NK-92 (cell line): Measurements from ENCODE around the gene IL17B.

ENCODE experiments used
- DNase-seq: peaks from one replicate; lab custom pipeline; 2025; ENCODE audit not compliant: unreplicated experiment; lab: John Stamatoyannopoulos, UW

Gene IL17B

GRCh38 chr5:149380466-149381121 is 1.5 kb upstream of the IL17B start:
- no peak for DNase-seq

- no peak for DNase-seq
Measured at GRCh38 chr5:149379818-149380374, 804 bp upstream of the IL17B start.

- no peak for DNase-seq
Measured at GRCh38 chr5:149378241-149378820, 761 bp downstream of the IL17B start.

GRCh38 chr5:149376711-149377447 is 2.2 kb downstream of the IL17B start:
- DNase-seq: no peak

- DNase-seq: no peak
Measured at GRCh38 chr5:149376104-149376503, 3.0 kb downstream of the IL17B start.

- DNase-seq: no peak
Measured at GRCh38 chr5:149375434-149375833, 3.7 kb downstream of the IL17B start.

- no peak for DNase-seq
Measured at GRCh38 chr5:149374801-149375200, 4.3 kb downstream of the IL17B start.

GRCh38 chr5:149374303-149374702 is 4.8 kb downstream of the IL17B start:
- no peak for DNase-seq

GRCh38 chr5:149372932-149373331 is 6.2 kb downstream of the IL17B start:
- no peak for DNase-seq

- DNase-seq: no peak
Measured at GRCh38 chr5:149372076-149372795, 6.9 kb downstream of the IL17B start.

- DNase-seq: no peak
Measured at GRCh38 chr5:149371296-149371962, 7.7 kb downstream of the IL17B start.

- DNase-seq: no peak
Measured at GRCh38 chr5:149370878-149371277, 8.2 kb downstream of the IL17B start.

GRCh38 chr5:149367972-149368645 is 11.0 kb downstream of the IL17B start:
- no peak for DNase-seq

- no peak for DNase-seq
Measured at GRCh38 chr5:149367249-149367971, 11.7 kb downstream of the IL17B start.

- DNase-seq: no peak
Measured at GRCh38 chr5:149366169-149366729, 12.8 kb downstream of the IL17B start.

- DNase-seq: no peak
Measured at GRCh38 chr5:149365418-149365817, 13.7 kb downstream of the IL17B start.

GRCh38 chr5:149364719-149365118 is 14.4 kb downstream of the IL17B start:
- DNase-seq: no peak

GRCh38 chr5:149363936-149364335 is 15.2 kb downstream of the IL17B start:
- no peak for DNase-seq

- DNase-seq: no peak
Measured at GRCh38 chr5:149363358-149363757, 15.7 kb downstream of the IL17B start.
